RPMI8226 (cell line): ENCODE results near the gene IFI27L1.

Source experiments
- DNase-seq: peaks from one replicate; pipeline ENCODE4 v3.0.0-alpha.2; 2015

IFI27L1 gene

GRCh38 chr14:94080621-94081385, at the start of gene IFI27L1, which contains the start of gene DDX24:
TSS of gene IFI27L1 (plus strand) at chr14:94081310. CDS start at chr14:94096938, 15,628 bp downstream.
TSS of gene DDX24 (minus strand) at chr14:94081202. CDS start at chr14:94079742, 1,460 bp downstream.
- DNase-seq: peak; percentile 95

GRCh38 chr14:94031883-94032279, 49.2 kb upstream of the IFI27L1 start:
- DNase-seq: no peak

GRCh38 chr14:94034886-94035285, 46.2 kb upstream of the IFI27L1 start:
- no peak for DNase-seq

GRCh38 chr14:94036313-94037167, 44.6 kb upstream of the IFI27L1 start:
- peak; percentile 82 for DNase-seq

GRCh38 chr14:94037954-94038353, 43.2 kb upstream of the IFI27L1 start:
- DNase-seq: no peak

GRCh38 chr14:94038510-94038909, 42.6 kb upstream of the IFI27L1 start:
- no peak for DNase-seq

- no peak for DNase-seq
Measured at GRCh38 chr14:94038921-94039629, 42.0 kb upstream of the IFI27L1 start.

GRCh38 chr14:94040247-94040646, 40.9 kb upstream of the IFI27L1 start:
- DNase-seq: no peak

- DNase-seq: no peak
Measured at GRCh38 chr14:94040796-94041195, 40.3 kb upstream of the IFI27L1 start.

GRCh38 chr14:94041551-94042346, 39.4 kb upstream of the IFI27L1 start:
- DNase-seq: no peak

GRCh38 chr14:94042433-94043091, 38.5 kb upstream of the IFI27L1 start:
- DNase-seq: no peak

GRCh38 chr14:94043111-94043755, 37.9 kb upstream of the IFI27L1 start:
- no peak for DNase-seq

GRCh38 chr14:94043756-94044475, 37.2 kb upstream of the IFI27L1 start:
- DNase-seq: no peak

GRCh38 chr14:94044476-94045091, 36.5 kb upstream of the IFI27L1 start:
- DNase-seq: no peak

GRCh38 chr14:94045101-94045500, 36.0 kb upstream of the IFI27L1 start:
- DNase-seq: no peak

GRCh38 chr14:94045563-94046345, 35.4 kb upstream of the IFI27L1 start:
- DNase-seq: no peak

GRCh38 chr14:94046696-94047250, 34.3 kb upstream of the IFI27L1 start:
- no peak for DNase-seq

- no peak for DNase-seq
Measured at GRCh38 chr14:94047581-94047980, 33.5 kb upstream of the IFI27L1 start.
